K562 (cell line): ENCODE results near the gene MAGI3. TPM values are rescaled to one million over a fixed set of nuclear protein-coding genes. Genes with fewer than 3 reads are reported as not detected.

Experiments
- ATAC-seq: fragments of 200-7000 bp; cut with Tn5 transposase; 3 replicates; pipeline ENCODE4 v1.9.1; 2020; ENCODE audit warnings: moderate library complexity
- BruUV-seq: library from RNA; stranded (reverse); fragments of 400-500 nt; replicated peaks from 2 replicates; lab custom pipeline; 2021; lab: Mats Ljungman, UMichigan
- CTCF ChIA-PET: fragments of 300-600 bp; formaldehyde crosslinking; extraction: SDS; loops from one replicate; lab custom pipeline; 2021; ENCODE audit warnings: low intra/inter-chr PET ratio; lab: Yijun Ruan, JAX
- POLR2A ChIA-PET: fragments of 300-600, 350-650 bp; sonication (Branson Sonifier 250); formaldehyde crosslinking; extraction: SDS; loops from one replicate; lab custom pipeline; 2021; ENCODE audit warnings: antibody characterized with exemption, inconsistent platforms; lab: Yijun Ruan, JAX
- DNase-seq, 4 experiments: peaks; one replicate each; pipeline versions ENCODE4 v3.0.0 to v3.0.0-alpha.2; 2011 to 2018; ENCODE audit warnings: low spot score in 3 of 4, mixed read lengths in 3 of 4; ENCODE audit errors: extremely low read depth in 1 of 4
- FAIRE-seq: peaks from 2 replicates; lab custom pipeline; 2011; peaks lifted over from hg19 to GRCh38; lab: Jason Lieb, UNC
- H2AFZ ChIP-seq: 2 replicates; pipeline ENCODE4 v1.6.0; 2011; ENCODE audit warnings: low read depth, low read length, control low read depth, inconsistent platforms
- H3K27ac ChIP-seq: fragments of 200-600 bp; 3 replicates; pipeline ENCODE4 v1.8.0; 2011; ENCODE audit warnings: low read depth, mild to moderate bottlenecking, control low read depth, inconsistent platforms, low read length, moderate library complexity, mixed read lengths; ENCODE audit errors: extremely low read depth
- H3K27me3 ChIP-seq, 2 experiments: fragments of 300-600 bp in 1 of 2; 2 replicates in 1 of 2; 3 replicates in 1 of 2; pipeline versions ENCODE4 v1.6.0 to v1.8.0; 2011; ENCODE audit warnings: inconsistent platforms in 2 of 2, low read length in 2 of 2, mild to moderate bottlenecking in 1 of 2, mixed read lengths in 1 of 2, moderate library complexity in 1 of 2; ENCODE audit not compliant: control insufficient read depth in 2 of 2, insufficient read depth in 2 of 2
- H3K36me3 ChIP-seq: fragments of 300-600 bp; 3 replicates; pipeline ENCODE4 v1.8.0; 2011; ENCODE audit warnings: mild to moderate bottlenecking, low read length, inconsistent platforms; ENCODE audit not compliant: control insufficient read depth, insufficient read depth
- H3K4me1 ChIP-seq, 2 experiments: fragments of 200-600 bp in 1 of 2; replicated peaks in 1 of 2; 2 replicates in 1 of 2; 3 replicates in 1 of 2; pipeline versions ENCODE4 v1.5.1 to v1.8.0; 2011; ENCODE audit warnings: inconsistent platforms in 2 of 2, low read length in 2 of 2, mild to moderate bottlenecking in 1 of 2, mixed read lengths in 1 of 2, moderate library complexity in 1 of 2; ENCODE audit not compliant: control insufficient read depth in 2 of 2, insufficient read depth in 2 of 2
- H3K4me2 ChIP-seq: 2 replicates; pipeline ENCODE4 v1.6.1; 2011; ENCODE audit warnings: low read length, control low read depth, inconsistent platforms, mixed read lengths; ENCODE audit not compliant: insufficient read depth
- H3K4me3 ChIP-seq: fragments of 200-600 bp; sonication (generic), shearing (Covaris generic); 2 replicates; pipeline ENCODE4 v1.5.1; 2016; ENCODE audit warnings: control low read depth, inconsistent platforms
- H3K79me2 ChIP-seq: fragments of 200-600 bp; 3 replicates; pipeline ENCODE4 v1.8.0; 2011; ENCODE audit warnings: low read length, inconsistent platforms; ENCODE audit not compliant: control insufficient read depth, insufficient read depth
- H3K9ac ChIP-seq, 2 experiments: 2 replicates each; pipeline versions ENCODE4 v1.6.0 to v1.6.1; 2011; ENCODE audit warnings: low read depth in 2 of 2, low read length in 2 of 2, control low read depth in 1 of 2, inconsistent platforms in 1 of 2, mild to moderate bottlenecking in 1 of 2, mixed read lengths in 1 of 2; ENCODE audit not compliant: insufficient read depth in 1 of 2
- H3K9me1 ChIP-seq: one replicate; pipeline ENCODE4 v1.6.0; 2011; ENCODE audit warnings: inconsistent platforms, mild to moderate bottlenecking, low read length, moderate library complexity; ENCODE audit not compliant: control insufficient read depth, insufficient read depth
- H3K9me3 ChIP-seq: replicated peaks from 2 replicates; pipeline ENCODE4 v1.5.1; 2011; ENCODE audit warnings: low read depth, low read length, inconsistent platforms; ENCODE audit not compliant: control insufficient read depth, insufficient read depth
- H4K20me1 ChIP-seq: replicated peaks from 2 replicates; pipeline ENCODE4 v1.6.1; 2011; ENCODE audit warnings: low read length, inconsistent platforms, mixed read lengths; ENCODE audit not compliant: control insufficient read depth, insufficient read depth
- C11orf30 ChIP-seq: fragments of 450-650 bp; IDR thresholded peaks from 2 replicates; pipeline ENCODE4 v1.6.1; 2016; ENCODE audit warnings: low read depth, mild to moderate bottlenecking
- CC2D1A ChIP-seq: fragments of 450-650 bp; IDR thresholded peaks from 2 replicates; pipeline ENCODE4 v1.6.1; 2017; ENCODE audit warnings: mild to moderate bottlenecking
- NRF1 ChIP-seq, 2 experiments: fragments of 450-650 bp; IDR thresholded peaks in 1 of 2; conservative IDR thresholded peaks in 1 of 2; 2 replicates each; pipeline ENCODE4 v1.6.1; 2014; ENCODE audit warnings: mild to moderate bottlenecking in 2 of 2
- ZBTB1 ChIP-seq: sonication (generic); formaldehyde crosslinking; IDR thresholded peaks from 2 replicates; pipeline ENCODE4 v1.8.1; 2023; ENCODE audit warnings: missing genetic modification reagents, low read depth, mild to moderate bottlenecking, borderline replicate concordance
- ZNF124 ChIP-seq: sonication (generic); formaldehyde crosslinking; IDR thresholded peaks from 2 replicates; pipeline ENCODE4 v1.8.1; 2022; ENCODE audit warnings: missing genetic modification reagents
- ZNF316 ChIP-seq: fragments of 450-650 bp; IDR thresholded peaks from 2 replicates; pipeline ENCODE4 v1.6.1; 2016
- WGBS: fragments of 100-300 bp; shearing (Covaris generic); methylation state at CpG from one replicate; pipeline ENCODE4 v1.1.6; 2016; ENCODE audit warnings: low coverage, mixed read lengths; ENCODE audit not compliant: insufficient coverage; ENCODE audit errors: missing lambda C conversion rate; 5-methylcytosine and 5-hydroxymethylcytosine counted together
- in situ Hi-C: fragments of 300-500 bp; cut with MboI; formaldehyde crosslinking; loops from 4 replicates; pipeline ENCODE4 v1.15.0; 2018; ENCODE audit warnings: inconsistent platforms, mixed read lengths
- intact Hi-C: fragments of 100-400 bp; cut with micrococcal nuclease; formaldehyde crosslinking; loops from 2 replicates; pipeline ENCODE4 v1.14.2; 2022
- polyA plus RNA-seq, 8 experiments: library from polyadenylated mRNA; depleted of rRNA in 4 of 8; stranded (reverse) in 5 of 8; unstranded in 3 of 8; fragments of >200 nt; fragmentation: Nextera tagmentation in 2 of 8; fragmentation: Illumina TruSeq in 1 of 8; extraction: Ambion mirVana in 2 of 8; extraction: Trizol in 1 of 8; gene quantifications; 2 replicates each; pipeline versions ENCODE4 v1.2.1 to v1.2.3, GENCODE V29; 2011 to 2014; ENCODE audit warnings: inconsistent platforms in 1 of 8, missing spikeins in 1 of 8
- total RNA-seq, 7 experiments: library from RNA; depleted of rRNA in 6 of 7; stranded (reverse); fragments of >200 nt in 6 of 7; fragmentation: Illumina TruSeq in 2 of 7; extraction: Trizol in 2 of 7; gene quantifications; 2 replicates each; pipeline versions ENCODE4 v1.2.1 to v1.2.3, GENCODE V29; 2011 to 2021; ENCODE audit warnings: low replicate concordance in 1 of 7
- TF ChIP-seq, protein P1 (sequence below): sonication (generic); formaldehyde crosslinking; IDR thresholded peaks from 2 replicates; pipeline ENCODE4 v1.8.1; 2023; ENCODE audit warnings: mild to moderate bottlenecking, missing genetic modification reagents, moderate library complexity
- TF ChIP-seq, protein P2 (sequence below): sonication (generic); formaldehyde crosslinking; IDR thresholded peaks from 2 replicates; pipeline ENCODE4 v1.8.0; 2022; ENCODE audit warnings: missing genetic modification reagents, mild to moderate bottlenecking, borderline replicate concordance
- TF ChIP-seq, protein P3 (sequence below): fragments of 450-650 bp; IDR thresholded peaks from 2 replicates; pipeline ENCODE4 v1.6.1; 2016; ENCODE audit warnings: low read depth, mild to moderate bottlenecking, moderate library complexity

The MAGI3 gene
- total and polyA plus RNA-seq, 9 of the 15 experiments (the other 6 are each of a cell fraction or from before 2014, with no cell fraction given), result 1.0 to 8.6 (median 5.5) TPM

DNA sequence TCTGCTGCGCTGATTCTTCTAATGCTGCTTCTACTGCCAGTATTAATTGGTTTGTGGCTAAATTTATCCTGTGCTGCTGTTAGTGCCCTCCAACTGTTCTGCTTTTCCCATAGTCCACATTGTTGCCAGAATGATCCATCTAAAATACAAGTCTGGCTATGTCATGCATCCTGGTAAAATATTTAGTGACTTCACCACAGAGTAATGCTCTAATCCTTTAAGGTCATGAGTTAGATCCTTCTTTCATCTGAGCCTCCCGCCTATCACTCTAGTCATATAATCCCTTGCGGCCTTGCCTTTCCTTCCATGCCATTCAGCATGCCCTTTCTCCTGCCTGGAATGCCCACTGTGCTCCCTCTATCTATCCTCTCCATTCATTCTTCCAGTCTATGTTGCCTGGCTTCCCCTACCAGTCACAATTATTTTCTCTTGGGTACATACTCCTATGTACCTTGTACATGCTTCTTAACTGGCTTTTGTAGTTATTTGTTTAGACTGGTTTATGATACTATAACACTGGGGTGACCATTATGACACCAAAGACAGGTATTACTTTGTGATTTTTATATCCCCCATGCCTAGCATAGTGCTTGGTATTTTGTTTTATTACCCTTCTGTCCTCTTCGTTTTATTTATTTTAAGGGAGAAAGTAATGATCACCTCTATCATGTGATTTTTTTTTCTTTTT, 144.0 kb downstream of the MAGI3 start:
- no peaks in the 10 kb centered on the region for H3K79me2 ChIP-seq
- no peak overlapping the region for H3K9ac ChIP-seq
- intact Hi-C loops, result no loop called here
- H3K36me3 ChIP-seq, result no peaks in the 10 kb centered on the region
- H3K4me2 ChIP-seq, result no peak overlapping the region
- no peak overlapping the region for H2AFZ ChIP-seq
- FAIRE-seq (no peak), ATAC-seq (no peak), DNase-seq (no peak)
- no peak overlapping the region for H3K27ac ChIP-seq
- H3K27me3 ChIP-seq, result no peaks in the 10 kb centered on the region
- no peaks in the 10 kb centered on the region for H3K4me1 ChIP-seq
- no peaks in the 10 kb centered on the region for H3K9me3 ChIP-seq
- ChIA-PET POLR2A (interaction anchor here (0.5 kb wide), 1 partner anchor 13 kb away, joined by 3 read pairs; no protein-coding TSS in a partner anchor), CTCF (no interaction called here)
- H3K4me3 ChIP-seq, result no peak overlapping the region
- no TSS peak for BruUV-seq
- H4K20me1 ChIP-seq, result no peaks in the 10 kb centered on the region
- in situ Hi-C loops, result no loop called here
- no peaks in the 10 kb centered on the region for H3K9me1 ChIP-seq
- TF ChIP-seq ZBTB1 (CRISPR knock-in tag), result no peak
- TF ChIP-seq NRF1 (conservative IDR thresholded peaks at IDR 0.05 in 1 of 2, IDR thresholded peaks at IDR 0.05 in 1 of 2), result no peak
- TF ChIP-seq, protein P1, sequence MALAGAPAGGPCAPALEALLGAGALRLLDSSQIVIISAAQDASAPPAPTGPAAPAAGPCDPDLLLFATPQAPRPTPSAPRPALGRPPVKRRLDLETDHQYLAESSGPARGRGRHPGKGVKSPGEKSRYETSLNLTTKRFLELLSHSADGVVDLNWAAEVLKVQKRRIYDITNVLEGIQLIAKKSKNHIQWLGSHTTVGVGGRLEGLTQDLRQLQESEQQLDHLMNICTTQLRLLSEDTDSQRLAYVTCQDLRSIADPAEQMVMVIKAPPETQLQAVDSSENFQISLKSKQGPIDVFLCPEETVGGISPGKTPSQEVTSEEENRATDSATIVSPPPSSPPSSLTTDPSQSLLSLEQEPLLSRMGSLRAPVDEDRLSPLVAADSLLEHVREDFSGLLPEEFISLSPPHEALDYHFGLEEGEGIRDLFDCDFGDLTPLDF, result no peak
- no peak for TF ChIP-seq ZNF124 (CRISPR knock-in tag)
- no peak for TF ChIP-seq C11orf30
- TF ChIP-seq, protein P2, sequence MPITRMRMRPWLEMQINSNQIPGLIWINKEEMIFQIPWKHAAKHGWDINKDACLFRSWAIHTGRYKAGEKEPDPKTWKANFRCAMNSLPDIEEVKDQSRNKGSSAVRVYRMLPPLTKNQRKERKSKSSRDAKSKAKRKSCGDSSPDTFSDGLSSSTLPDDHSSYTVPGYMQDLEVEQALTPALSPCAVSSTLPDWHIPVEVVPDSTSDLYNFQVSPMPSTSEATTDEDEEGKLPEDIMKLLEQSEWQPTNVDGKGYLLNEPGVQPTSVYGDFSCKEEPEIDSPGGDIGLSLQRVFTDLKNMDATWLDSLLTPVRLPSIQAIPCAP (CRISPR knock-in tag), result no peak
- TF ChIP-seq CC2D1A, result no peak
- no peak for TF ChIP-seq ZNF316
- TF ChIP-seq, protein P3, sequence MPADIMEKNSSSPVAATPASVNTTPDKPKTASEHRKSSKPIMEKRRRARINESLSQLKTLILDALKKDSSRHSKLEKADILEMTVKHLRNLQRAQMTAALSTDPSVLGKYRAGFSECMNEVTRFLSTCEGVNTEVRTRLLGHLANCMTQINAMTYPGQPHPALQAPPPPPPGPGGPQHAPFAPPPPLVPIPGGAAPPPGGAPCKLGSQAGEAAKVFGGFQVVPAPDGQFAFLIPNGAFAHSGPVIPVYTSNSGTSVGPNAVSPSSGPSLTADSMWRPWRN, result no peak
- 9% methylated on average over 4 of the region's 4 CpGs for WGBS
